GM18505 (cell line): ENCODE measurements around the gene CTNNA2.
"Not testable (repeated sequence)": the region's sequence is repeated elsewhere in the genome, so short reads cannot be mapped to it uniquely, and the experiment has no call there.

Source experiments
- ATAC-seq: cut with Tn5 transposase; IDR thresholded peaks from one replicate; pipeline ENCODE4 v1.9.1; 2021; ENCODE audit not compliant: unreplicated experiment
- POLR2A ChIP-seq: IDR thresholded peaks from 4 replicates; pipeline ENCODE4 v1.6.1; 2011; ENCODE audit warnings: borderline replicate concordance; ENCODE audit not compliant: insufficient read depth, insufficient read length; ENCODE audit errors: extremely low read depth

CTNNA2 gene

GRCh38 chr2:80007777-80008503 lies 495.1 kb downstream of the CTNNA2 start:
- ATAC-seq = no peak
- no peak for TF ChIP-seq POLR2A

- no peak for TF ChIP-seq POLR2A
- no peak for ATAC-seq
These were observed 495.7 kb downstream of the CTNNA2 start for GRCh38 chr2:80008596-80008995.

- no peak for ATAC-seq
- no peak for TF ChIP-seq POLR2A
These were observed 496.4 kb downstream of the CTNNA2 start for GRCh38 chr2:80009211-80009610.

- no peak for ATAC-seq
- TF ChIP-seq POLR2A = no peak
These were observed 499.2 kb downstream of the CTNNA2 start for GRCh38 chr2:80012061-80012460.

GRCh38 chr2:80014637-80015036 lies 501.8 kb downstream of the CTNNA2 start:
- no peak for ATAC-seq
- TF ChIP-seq POLR2A = no peak

- TF ChIP-seq POLR2A = no peak
- no peak for ATAC-seq
These were observed 503.3 kb downstream of the CTNNA2 start for GRCh38 chr2:80016171-80016570.

- no peak for TF ChIP-seq POLR2A
- no peak for ATAC-seq
These were observed 507.0 kb downstream of the CTNNA2 start for GRCh38 chr2:80019571-80020460.

- ATAC-seq = no peak
- TF ChIP-seq POLR2A = no peak
These were observed 509.2 kb downstream of the CTNNA2 start for GRCh38 chr2:80022018-80022417.

- TF ChIP-seq POLR2A = no peak
- ATAC-seq = no peak
These were observed 513.3 kb downstream of the CTNNA2 start for GRCh38 chr2:80026040-80026729.

- no peak for ATAC-seq
- no peak for TF ChIP-seq POLR2A
These were observed 515.2 kb downstream of the CTNNA2 start for GRCh38 chr2:80028051-80028450.

- TF ChIP-seq POLR2A = no peak
- ATAC-seq = no peak
These were observed 515.7 kb downstream of the CTNNA2 start for GRCh38 chr2:80028584-80028983.

- TF ChIP-seq POLR2A = no peak
These were observed 517.3 kb downstream of the CTNNA2 start for GRCh38 chr2:80030135-80030534.

GRCh38 chr2:80032684-80033083 lies 519.8 kb downstream of the CTNNA2 start:
- ATAC-seq = not testable (repeated sequence)

More at GRCh38 chr2:80030135-80030534, 517.3 kb downstream of the CTNNA2 start:
- ATAC-seq = no peak
